Measurements from ENCODE around the gene MYBPC2.

Gene MYBPC2

DNA sequence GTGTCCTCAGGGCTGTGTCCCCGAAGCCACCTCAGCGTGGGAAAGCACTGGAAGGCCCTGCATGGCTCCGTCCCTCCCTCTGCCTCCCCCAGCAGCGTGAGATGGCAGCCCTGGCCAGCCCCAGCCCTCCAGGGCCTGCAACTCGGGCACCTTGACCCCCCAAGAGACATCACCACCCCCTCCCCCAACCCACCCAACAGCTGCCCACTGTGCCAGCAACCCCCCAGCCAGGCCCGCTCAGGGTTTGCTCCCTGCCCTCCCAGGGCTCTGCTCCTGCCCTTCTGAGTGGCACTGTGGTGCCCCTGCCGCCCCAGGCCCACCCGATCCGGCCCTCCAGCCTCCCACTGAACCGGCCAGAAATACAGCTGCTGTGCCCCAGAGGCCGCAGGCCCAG lies 82.5 kb downstream of the MYBPC2 start:
- FAIRE-seq, result no peak

More for the DNA sequence above, 82.5 kb downstream of the MYBPC2 start:
- DNase-seq (ENCODE audit: low spot score), result no peak

Measured in RCC 7860 (cell line).